ENCODE results near the gene CSNK1A1L. TPM values are rescaled to one million over a fixed set of nuclear protein-coding genes. Genes with fewer than 3 reads are reported as not detected.

CSNK1A1L gene
- total RNA-seq, 2 donors from 2014 or later, result not detected

- no peak for DNase-seq (ENCODE audit: low spot score)
- TF ChIP-seq CTCF (IDR thresholded peaks at IDR 0.05), result no peak
- Histone ChIP-seq H3K9me3 (no peaks in the 10 kb centered on the region), H3K4me1 (ENCODE audit: control insufficient read depth in 1 of 2, low read depth in 2 of 2) (peaks cover 0 to 16% of the 10 kb centered on the region in 2 donors), H3K4me3 (no peak overlapping the region), H3K27ac (no peak overlapping the region), H3K36me3 (no peaks in the 10 kb centered on the region), H3K27me3 (replicated peaks; ENCODE audit: insufficient read depth) (no peaks in the 10 kb centered on the region)
- ATAC-seq (ENCODE audit: insufficient number of reproducible peaks, low FRiP score, low read depth), result no peak
These were observed 31.2 kb upstream of the CSNK1A1L start for GRCh38 chr13:37136633-37137032.

GRCh38 chr13:37136187-37136586, 30.7 kb upstream of the CSNK1A1L start:
- Histone ChIP-seq H3K36me3 (no peaks in the 10 kb centered on the region), H3K4me1 (ENCODE audit: control insufficient read depth in 1 of 2, low read depth in 2 of 2) (peaks cover 0 to 16% of the 10 kb centered on the region in 2 donors), H3K27me3 (replicated peaks; ENCODE audit: insufficient read depth) (no peaks in the 10 kb centered on the region), H3K27ac (no peak overlapping the region), H3K4me3 (no peak overlapping the region), H3K9me3 (no peaks in the 10 kb centered on the region)
- ATAC-seq (ENCODE audit: insufficient number of reproducible peaks, low FRiP score, low read depth) (no peak), DNase-seq (ENCODE audit: low spot score) (no peak)
- TF ChIP-seq CTCF (IDR thresholded peaks at IDR 0.05), result no peak

GRCh38 chr13:37134411-37135041, 29.1 kb upstream of the CSNK1A1L start:
- no peak for TF ChIP-seq CTCF (IDR thresholded peaks at IDR 0.05)
- no peak for DNase-seq (ENCODE audit: low spot score)
- no peaks in the 10 kb centered on the region for H3K27me3 ChIP-seq (replicated peaks; ENCODE audit: insufficient read depth)
- no peaks in the 10 kb centered on the region for H3K36me3 ChIP-seq
- no peak overlapping the region for H3K4me3 ChIP-seq
- ATAC-seq (ENCODE audit: insufficient number of reproducible peaks, low FRiP score, low read depth), result no peak
- no peak overlapping the region for H3K27ac ChIP-seq
- no peaks in the 10 kb centered on the region for H3K9me3 ChIP-seq
- peaks cover 0 to 16% of the 10 kb centered on the region in 2 donors for H3K4me1 ChIP-seq (ENCODE audit: control insufficient read depth in 1 of 2, low read depth in 2 of 2)

GRCh38 chr13:37132211-37132610, 26.7 kb upstream of the CSNK1A1L start:
- peaks cover 5 to 30% of the 10 kb centered on the region in 2 donors for H3K4me1 ChIP-seq (ENCODE audit: control insufficient read depth in 1 of 2, low read depth in 2 of 2)
- no peak for TF ChIP-seq CTCF (IDR thresholded peaks at IDR 0.05)
- ATAC-seq (ENCODE audit: insufficient number of reproducible peaks, low FRiP score, low read depth), result no peak
- H3K36me3 ChIP-seq, result no peaks in the 10 kb centered on the region
- H3K4me3 ChIP-seq, result no peak overlapping the region
- H3K27me3 ChIP-seq (replicated peaks; ENCODE audit: insufficient read depth), result no peaks in the 10 kb centered on the region
- no peak overlapping the region for H3K27ac ChIP-seq
- no peaks in the 10 kb centered on the region for H3K9me3 ChIP-seq
- DNase-seq (ENCODE audit: low spot score), result no peak

- H3K4me3 ChIP-seq, result no peak overlapping the region
- DNase-seq (ENCODE audit: low spot score), result no peak
- peaks cover 5 to 30% of the 10 kb centered on the region in 2 donors for H3K4me1 ChIP-seq (ENCODE audit: control insufficient read depth in 1 of 2, low read depth in 2 of 2)
- no peaks in the 10 kb centered on the region for H3K27me3 ChIP-seq (replicated peaks; ENCODE audit: insufficient read depth)
- no peaks in the 10 kb centered on the region for H3K9me3 ChIP-seq
- ATAC-seq (ENCODE audit: insufficient number of reproducible peaks, low FRiP score, low read depth), result no peak
- no peak for TF ChIP-seq CTCF (IDR thresholded peaks at IDR 0.05)
- no peak overlapping the region for H3K27ac ChIP-seq
- H3K36me3 ChIP-seq, result no peaks in the 10 kb centered on the region
These were observed 25.6 kb upstream of the CSNK1A1L start for GRCh38 chr13:37131092-37131491.
